GM19023 (cell line): ENCODE data around the gene THBS3.
A peak's percentile ranks its signal among the peaks of the same experiment; 100 is the strongest.
"Not testable (repeated sequence)": the region's sequence is repeated elsewhere in the genome, so short reads cannot be mapped to it uniquely, and the experiment has no call there.

ENCODE experiments used
- ATAC-seq: cut with Tn5 transposase; IDR thresholded peaks from one replicate; pipeline ENCODE4 v1.9.1; 2021; ENCODE audit warnings: mild to moderate bottlenecking, moderate library complexity; ENCODE audit not compliant: unreplicated experiment

THBS3 gene

DNA sequence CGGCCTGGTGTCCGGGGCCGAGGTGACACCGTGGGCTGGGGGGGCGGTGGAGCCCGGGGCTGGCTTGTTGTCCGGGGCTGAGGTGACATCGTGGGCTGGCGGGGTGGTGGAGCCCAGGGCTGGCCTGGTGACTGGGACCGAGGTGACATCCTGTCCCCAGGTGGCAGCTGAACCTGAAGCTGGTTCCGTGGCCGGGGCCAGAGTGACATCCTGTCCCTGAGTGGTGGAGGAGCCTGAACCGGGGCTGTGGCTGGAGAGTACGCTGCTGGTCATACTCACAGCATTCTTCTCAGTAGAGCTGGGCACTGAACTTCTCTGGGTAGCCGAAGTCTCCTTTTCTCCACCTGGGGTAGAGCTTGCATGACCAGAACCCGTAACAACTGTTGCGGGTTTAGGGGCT lies 15.8 kb downstream of the THBS3 start:
- no peak for ATAC-seq

DNA sequence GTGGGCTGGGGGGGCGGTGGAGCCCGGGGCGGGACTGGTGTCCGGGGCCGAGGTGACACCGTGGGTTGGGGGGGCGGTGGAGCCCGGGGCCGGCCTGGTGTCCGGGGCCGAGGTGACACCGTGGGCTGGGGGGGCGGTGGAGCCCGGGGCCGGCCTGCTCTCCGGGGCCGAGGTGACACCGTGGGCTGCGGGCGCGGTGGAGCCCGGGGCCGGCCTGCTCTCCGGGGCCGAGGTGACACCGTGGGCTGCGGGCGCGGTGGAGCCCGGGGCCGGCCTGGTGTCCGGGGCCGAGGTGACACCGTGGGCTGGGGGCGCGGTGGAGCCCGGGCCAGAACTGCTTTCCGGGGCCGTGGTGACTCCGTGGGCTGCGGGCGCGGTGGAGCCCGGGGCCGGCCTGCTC lies 17.8 kb downstream of the THBS3 start:
- not testable (repeated sequence) for ATAC-seq

DNA sequence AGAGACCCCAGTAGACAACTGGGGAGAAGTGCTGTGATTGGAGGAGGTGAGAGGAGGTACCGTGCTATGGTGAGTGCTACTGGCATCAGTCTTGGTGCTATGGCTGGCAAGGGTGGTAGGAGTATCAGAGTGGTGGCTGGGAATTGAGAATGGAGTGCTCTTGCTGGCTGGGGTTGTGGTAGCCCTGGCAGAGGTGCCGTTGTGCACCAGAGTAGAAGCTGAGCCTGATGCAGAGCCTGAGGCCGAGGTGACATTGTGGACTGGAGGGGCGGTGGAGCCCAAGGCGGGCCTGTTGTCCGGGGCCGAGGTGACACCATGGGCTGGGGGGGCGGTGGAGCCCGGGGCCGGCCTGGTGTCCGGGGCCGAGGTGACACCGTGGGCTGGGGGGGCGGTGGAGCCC lies 19.4 kb downstream of the THBS3 start:
- no peak for ATAC-seq

DNA sequence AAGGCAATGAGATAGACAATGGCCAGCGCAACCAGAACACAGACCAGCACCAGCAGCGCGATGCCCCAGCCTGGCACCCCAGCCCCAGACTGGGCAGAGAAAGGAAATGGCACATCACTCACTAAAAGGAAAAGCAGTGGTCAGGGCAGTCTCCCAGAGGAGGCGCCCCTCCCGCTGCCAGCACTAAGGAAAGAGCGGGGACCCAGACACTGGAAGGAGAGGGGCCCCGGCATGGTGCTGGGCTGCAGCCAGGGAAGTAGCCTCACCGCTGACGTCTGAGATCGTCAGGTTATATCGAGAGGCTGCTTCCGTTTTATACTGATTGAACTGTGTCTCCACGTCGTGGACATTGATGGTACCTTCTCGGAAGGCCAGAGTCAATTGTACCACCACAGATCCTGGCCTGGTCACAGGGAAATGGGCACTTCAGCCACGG lies 20.2 kb downstream of the THBS3 start:
- no peak for ATAC-seq

DNA sequence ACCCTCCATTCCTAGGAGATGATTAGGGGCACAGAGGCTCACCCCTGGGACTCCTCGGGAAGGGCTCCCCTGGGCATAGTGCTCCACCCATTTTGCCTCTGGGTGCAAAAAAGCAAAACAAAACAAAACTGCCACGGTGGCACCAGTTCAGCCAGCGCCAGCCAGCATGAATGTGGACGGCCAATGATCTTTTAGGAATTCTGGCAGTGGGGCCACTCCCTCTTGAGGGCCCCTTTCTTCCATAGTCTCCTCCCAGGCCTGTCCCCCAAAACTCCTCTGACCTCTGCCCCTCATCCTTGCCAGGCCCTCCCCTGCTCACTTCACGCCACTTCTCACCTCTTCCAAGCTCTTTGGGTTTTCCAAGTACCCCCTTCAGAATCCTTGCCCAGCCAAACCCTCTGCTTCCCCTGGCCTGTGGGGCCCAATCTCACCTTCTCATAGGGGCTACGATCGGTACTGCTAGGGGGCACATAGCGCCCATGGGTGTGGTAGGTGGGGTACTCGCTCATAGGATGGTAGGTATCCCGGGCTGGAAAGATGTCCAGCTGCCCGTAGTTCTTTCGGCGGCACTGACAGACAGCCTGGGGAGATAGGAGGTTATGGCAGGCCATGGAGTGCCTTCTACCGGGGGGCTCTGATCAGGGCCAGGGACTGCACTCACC lies 20.8 kb downstream of the THBS3 start:
- no peak for ATAC-seq

DNA sequence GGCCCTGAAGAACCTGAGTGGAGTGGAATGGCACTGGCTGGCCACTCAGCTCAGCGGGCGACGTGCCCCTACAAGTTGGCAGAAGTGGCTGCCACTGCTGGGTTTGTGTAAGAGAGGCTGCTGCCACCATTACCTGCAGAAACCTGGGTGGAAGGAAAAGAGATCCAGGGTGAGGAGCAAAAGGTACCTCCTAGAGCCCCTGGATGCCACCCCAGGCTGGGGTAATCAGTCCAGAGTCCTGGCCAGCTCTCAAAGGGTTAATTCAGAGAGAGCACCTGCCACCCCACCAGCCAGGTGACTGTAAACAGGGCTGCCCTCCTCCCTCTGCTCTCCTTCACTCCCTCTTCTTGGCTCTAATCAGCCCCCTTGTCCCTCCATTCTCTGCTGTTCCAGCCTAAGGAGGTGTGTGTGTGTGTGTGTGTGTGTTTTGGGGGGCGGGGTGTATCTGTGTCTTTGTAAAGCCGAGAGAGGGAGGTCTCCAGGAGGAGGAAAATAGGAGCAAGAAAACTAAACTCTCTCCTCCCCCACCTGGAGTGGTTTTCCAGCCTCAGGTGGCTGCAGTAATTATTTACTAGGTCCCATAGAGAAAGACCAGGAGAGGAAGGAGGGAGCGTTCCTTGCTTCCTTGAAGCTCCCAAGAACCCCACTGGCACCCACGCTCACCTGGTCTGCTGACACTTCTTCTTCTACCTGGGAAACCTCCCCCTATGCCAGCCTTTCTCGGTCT lies 21.5 kb downstream of the THBS3 start:
- ATAC-seq: no peak

- ATAC-seq: no peak
These were observed 22.0 kb downstream of the THBS3 start for GRCh38 chr1:155185783-155186066.

- ATAC-seq: peak; percentile 78
These were observed 22.6 kb downstream of the THBS3 start for GRCh38 chr1:155184835-155185782.

GRCh38 chr1:155184351-155184811 lies 23.3 kb downstream of the THBS3 start:
- ATAC-seq: no peak

DNA sequence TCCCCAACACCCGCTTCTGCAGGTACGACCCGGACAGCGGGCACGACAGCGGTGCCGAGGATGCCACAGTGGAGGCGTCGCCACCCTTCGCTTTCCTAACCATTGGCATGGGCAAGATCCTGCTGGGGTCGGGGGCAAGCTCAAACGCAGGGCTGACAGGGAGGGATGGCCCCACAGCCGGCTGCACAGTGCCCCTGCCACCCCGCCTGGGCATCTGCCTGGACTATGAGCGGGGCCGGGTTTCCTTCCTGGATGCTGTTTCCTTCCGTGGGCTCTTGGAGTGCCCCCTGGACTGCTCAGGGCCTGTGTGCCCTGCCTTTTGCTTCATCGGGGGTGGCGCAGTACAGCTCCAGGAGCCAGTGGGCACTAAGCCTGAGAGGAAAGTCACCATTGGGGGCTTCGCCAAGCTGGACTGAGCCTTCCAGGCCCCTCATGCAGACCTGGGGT lies 23.9 kb downstream of the THBS3 start:
- no peak for ATAC-seq

- no peak for ATAC-seq
These were observed 25.6 kb downstream of the THBS3 start for GRCh38 chr1:155182052-155182550.

DNA sequence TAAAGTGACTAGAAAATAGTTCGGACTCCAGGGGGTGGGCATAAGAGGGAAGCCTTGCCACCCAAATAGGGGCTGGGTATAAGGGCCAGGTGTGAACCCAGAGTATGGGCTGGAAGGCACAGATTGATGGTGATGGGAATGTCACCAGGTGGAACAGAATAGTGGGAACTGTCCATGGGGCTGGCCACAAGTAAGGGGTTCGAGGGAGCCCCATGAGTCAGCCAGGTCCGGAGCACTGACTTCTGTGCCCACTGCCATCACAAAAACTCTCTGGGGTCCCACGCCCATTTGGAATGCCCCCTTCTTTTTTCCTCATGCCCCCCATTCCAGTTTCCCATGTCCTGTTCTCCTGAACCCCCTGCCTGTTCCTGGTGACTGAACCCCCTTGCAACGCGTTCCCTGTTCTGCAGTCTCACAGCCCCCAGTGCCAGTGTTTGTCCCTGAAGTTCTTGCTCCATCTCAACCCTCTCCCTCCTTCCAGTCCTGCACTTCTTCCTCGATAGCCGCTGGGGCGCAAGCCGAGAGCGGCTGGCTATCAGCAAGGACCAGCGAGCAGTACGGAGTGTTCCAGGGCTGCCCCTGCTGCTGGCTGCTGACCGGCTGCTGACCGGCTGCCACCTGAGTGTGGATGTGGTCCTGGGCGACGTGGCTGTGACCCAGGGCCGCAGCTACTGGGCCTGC lies 26.2 kb downstream of the THBS3 start:
- no peak for ATAC-seq

DNA sequence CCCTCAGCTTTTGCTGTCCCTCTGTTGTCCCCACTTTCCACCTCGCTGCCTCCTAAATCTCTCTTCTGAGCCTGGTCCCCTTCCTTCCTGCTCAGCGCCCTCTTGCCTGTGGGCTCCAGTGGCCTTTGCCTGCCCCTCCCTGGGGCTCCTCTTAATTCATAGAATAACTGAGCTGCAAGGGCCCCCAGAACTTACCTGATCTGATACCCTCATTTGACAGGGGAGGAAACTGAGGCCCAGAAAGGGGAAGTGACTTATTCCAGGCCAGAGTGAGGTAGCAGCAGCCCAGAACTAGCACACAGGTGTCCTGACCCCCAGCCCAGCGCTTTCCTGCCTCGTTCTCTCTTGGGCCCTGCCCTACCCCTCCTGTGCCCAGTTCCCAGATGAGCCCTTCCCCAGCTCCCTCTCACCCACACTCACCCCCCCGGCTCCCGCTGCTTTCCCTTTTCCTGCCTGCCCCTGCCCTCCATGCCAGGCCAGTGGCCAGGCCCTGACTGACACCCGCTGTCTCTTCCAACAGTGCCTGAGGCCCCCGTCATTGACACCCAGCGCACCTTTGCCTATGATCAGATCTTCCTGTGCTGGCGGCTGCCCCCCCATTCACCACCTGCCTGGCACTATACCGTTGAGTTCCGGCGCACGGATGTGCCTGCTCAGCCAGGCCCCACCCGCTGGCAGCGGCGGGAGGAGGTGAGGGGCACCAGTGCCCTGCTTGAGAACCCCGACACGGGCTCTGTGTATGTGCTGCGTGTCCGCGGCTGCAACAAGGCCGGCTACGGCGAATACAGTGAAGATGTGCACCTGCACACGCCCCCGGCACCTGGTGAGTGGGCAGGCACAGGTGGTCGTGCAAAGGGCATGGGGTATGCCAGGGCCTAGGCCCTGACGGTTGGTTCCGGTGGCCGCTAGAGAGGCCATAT lies 28.3 kb downstream of the THBS3 start:
- ATAC-seq: no peak

GRCh38 chr1:155178441-155179111 lies 29.1 kb downstream of the THBS3 start:
- no peak for ATAC-seq

- no peak for ATAC-seq
These were observed 29.8 kb downstream of the THBS3 start for GRCh38 chr1:155177918-155178281.

GRCh38 chr1:155177192-155177917 lies 30.3 kb downstream of the THBS3 start:
- no peak for ATAC-seq

DNA sequence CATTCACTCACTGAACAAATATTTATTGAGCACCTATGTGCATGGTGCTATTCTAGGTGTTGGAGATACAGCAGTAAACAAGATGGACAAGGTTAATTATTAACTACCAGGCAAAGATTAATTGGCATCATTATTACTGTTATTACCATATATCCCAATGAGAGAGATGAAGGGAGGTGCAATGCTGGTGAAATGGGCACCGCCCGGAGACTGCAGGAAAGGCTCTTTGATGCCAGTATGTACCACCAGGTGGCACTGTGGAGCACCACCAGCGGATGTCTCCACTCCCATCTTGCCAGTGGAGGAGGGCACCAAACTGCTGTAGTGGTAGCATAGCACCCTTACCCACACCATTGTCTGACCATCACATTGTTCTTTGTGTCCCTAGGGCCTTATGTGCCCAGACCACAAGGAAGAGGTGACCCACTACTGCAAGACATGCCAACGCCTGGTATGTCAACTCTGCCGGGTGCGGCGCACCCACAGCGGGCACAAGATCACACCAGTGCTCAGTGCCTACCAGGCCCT lies 31.1 kb downstream of the THBS3 start:
- ATAC-seq: no peak

DNA sequence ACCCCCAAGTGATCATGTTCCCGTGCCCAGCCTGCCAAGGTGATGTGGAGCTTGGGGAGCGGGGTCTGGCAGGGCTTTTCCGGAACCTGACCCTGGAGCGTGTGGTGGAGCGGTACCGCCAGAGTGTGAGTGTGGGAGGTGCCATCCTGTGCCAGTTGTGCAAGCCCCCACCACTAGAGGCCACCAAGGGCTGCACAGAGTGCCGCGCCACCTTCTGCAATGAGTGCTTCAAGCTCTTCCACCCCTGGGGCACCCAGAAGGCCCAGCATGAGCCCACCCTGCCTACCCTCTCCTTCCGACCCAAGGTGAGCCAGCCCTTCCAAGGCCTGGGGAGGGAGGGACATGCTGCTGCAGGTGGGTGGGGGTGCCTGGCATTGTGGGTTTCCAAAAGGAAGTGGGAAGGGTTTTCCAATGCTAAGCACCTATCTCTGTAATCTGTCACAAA lies 31.7 kb downstream of the THBS3 start:
- no peak for ATAC-seq
